Prostate gland (tissue), 2 donors: Measurements from ENCODE around the gene COPE. TPM values are rescaled to one million over a fixed set of nuclear protein-coding genes. Genes with fewer than 3 reads are reported as not detected.

Experiments used
- DNase-seq: peaks from one replicate; pipeline ENCODE4 v3.0.0-alpha.2; 2019; ENCODE audit warnings: low spot score
- H3K27ac ChIP-seq, 2 donors: fragments of 200-600 bp; sonication (generic); 2 replicates each; pipeline ENCODE4 v1.5.1; 2017 to 2019
- H3K27me3 ChIP-seq: fragments of 200-600 bp; sonication (generic); replicated peaks from 2 replicates; pipeline ENCODE4 v1.5.1; 2019; ENCODE audit not compliant: insufficient read depth
- H3K36me3 ChIP-seq, 2 donors: fragments of 200-600 bp; sonication (generic); 1 replicate in 1 of 2; 2 replicates in 1 of 2; pipeline versions ENCODE4 v1.5.1 to v1.8.1; 2017 to 2019
- H3K4me1 ChIP-seq: fragments of 200-600 bp; sonication (generic); replicated peaks from 2 replicates; pipeline ENCODE4 v1.5.1; 2019
- H3K4me3 ChIP-seq, 2 donors: fragments of 200-600 bp; sonication (generic); 2 replicates each; pipeline ENCODE4 v1.5.1; 2017 to 2019
- H3K9me3 ChIP-seq: fragments of 200-600 bp; sonication (generic); 2 replicates; pipeline ENCODE4 v1.5.1; 2017
- CTCF ChIP-seq, 4 experiments: fragments of 200-600 bp in 2 of 4; fragments of 450-650 bp in 2 of 4; sonication (generic) in 2 of 4; IDR thresholded peaks; 1 replicate in 3 of 4; 2 replicates in 1 of 4; pipeline ENCODE4 v1.5.1; 2016 to 2019; ENCODE audit warnings: antibody characterized with exemption in 4 of 4, mild to moderate bottlenecking in 2 of 4, moderate library complexity in 2 of 4
- POLR2A ChIP-seq: fragments of 450-650 bp; IDR thresholded peaks from one replicate; pipeline ENCODE4 v1.6.1; 2016; ENCODE audit warnings: antibody characterized with exemption, mild to moderate bottlenecking
- POLR2AphosphoS5 ChIP-seq: sonication (generic); formaldehyde crosslinking; IDR thresholded peaks from one replicate; pipeline ENCODE4 v1.6.1; 2017; ENCODE audit warnings: antibody characterized with exemption
- WGBS: methylation state at CpG from one replicate; pipeline ENCODE4 v1.1.5; 2018; 5-methylcytosine and 5-hydroxymethylcytosine counted together
- intact Hi-C: fragments of 100-400 bp; cut with DNase I; formaldehyde crosslinking; loops from one replicate; pipeline ENCODE4 v1.14.2; 2022
- total RNA-seq, 2 donors: library from RNA; depleted of rRNA; stranded (reverse); fragments of >200 nt; gene quantifications; one replicate each; pipeline ENCODE4 v1.1.0, GENCODE V29; 2016

COPE gene
- total RNA-seq, 2 donors from 2014 or later = 402 to 553 TPM

GRCh38 chr19:18854982-18855381 lies 64.2 kb downstream of the COPE start:
- Histone ChIP-seq H3K36me3 (peaks cover 25 to 59% of the 10 kb centered on the region in 2 donors), H3K4me3 (no peak overlapping the region), H3K9me3 (no peaks in the 10 kb centered on the region), H3K4me1 (peaks cover 12% of the 10 kb centered on the region), H3K27me3 (no peaks in the 10 kb centered on the region), H3K27ac (no peak overlapping the region)
- TF ChIP-seq POLR2AphosphoS5 = no peak
- TF ChIP-seq CTCF (IDR thresholded peaks at IDR 0.05) = no peak
- TF ChIP-seq POLR2A = no peak
- intact Hi-C loops = no loop called here
- WGBS = 94% methylated on average over 33 of the region's 33 CpGs
- DNase-seq = no peak

DNA sequence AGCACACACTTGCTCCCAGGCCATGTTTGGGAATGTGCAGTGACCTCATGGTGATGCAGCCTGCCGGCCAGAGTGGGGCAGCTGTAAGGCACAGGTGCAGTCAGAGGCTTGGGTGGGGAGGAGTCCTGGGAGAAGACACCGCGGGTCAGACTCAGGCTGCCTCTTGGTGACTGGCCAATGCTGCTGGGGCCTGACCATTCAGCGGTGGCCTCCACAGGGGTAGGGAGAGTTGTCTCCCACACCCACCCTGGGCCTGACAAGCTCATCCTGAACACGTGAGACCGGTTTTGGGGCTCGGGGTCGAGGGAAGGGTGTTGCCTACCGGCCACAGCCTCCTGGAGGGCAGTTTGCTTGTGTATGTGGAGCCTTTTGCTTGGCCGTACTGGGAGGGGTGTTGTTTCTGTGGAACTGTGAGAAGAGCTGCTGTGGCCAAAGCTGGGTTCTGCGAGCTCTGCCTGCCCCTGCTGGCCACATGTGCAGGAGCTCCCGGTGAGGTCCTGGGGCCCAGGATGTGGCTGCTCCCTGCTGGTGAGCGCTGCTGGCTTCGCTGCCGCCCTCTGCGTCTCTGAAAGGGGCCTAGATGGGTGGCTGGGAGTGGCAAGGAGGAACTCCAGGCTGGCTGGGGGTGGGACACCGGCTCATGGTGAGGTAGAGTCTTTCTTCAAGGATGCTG lies 65.3 kb downstream of the COPE start:
- 77% methylated on average over 17 of the region's 17 CpGs for WGBS
- Histone ChIP-seq H3K4me1 (peaks cover 22% of the 10 kb centered on the region), H3K9me3 (no peaks in the 10 kb centered on the region), H3K27me3 (no peaks in the 10 kb centered on the region), H3K27ac (no peak overlapping the region), H3K4me3 (no peak overlapping the region), H3K36me3 (peaks cover 25 to 54% of the 10 kb centered on the region in 2 donors)
- TF ChIP-seq POLR2AphosphoS5 (no peak), CTCF (IDR thresholded peaks at IDR 0.05) (no peak), POLR2A (no peak)
- intact Hi-C loops = no loop called here
- DNase-seq = no peak

GRCh38 chr19:18852648-18853047 lies 66.5 kb downstream of the COPE start:
- Histone ChIP-seq H3K36me3 (peaks cover 20 to 45% of the 10 kb centered on the region in 2 donors), H3K27me3 (no peaks in the 10 kb centered on the region), H3K27ac (no peak overlapping the region), H3K4me3 (no peak overlapping the region), H3K4me1 (peaks cover 33% of the 10 kb centered on the region), H3K9me3 (no peaks in the 10 kb centered on the region)
- intact Hi-C loops = no loop called here
- TF ChIP-seq CTCF (IDR thresholded peaks at IDR 0.05) (no peak), POLR2AphosphoS5 (no peak), POLR2A (no peak)
- 32% methylated on average over 12 of the region's 12 CpGs for WGBS
- no peak for DNase-seq

DNA sequence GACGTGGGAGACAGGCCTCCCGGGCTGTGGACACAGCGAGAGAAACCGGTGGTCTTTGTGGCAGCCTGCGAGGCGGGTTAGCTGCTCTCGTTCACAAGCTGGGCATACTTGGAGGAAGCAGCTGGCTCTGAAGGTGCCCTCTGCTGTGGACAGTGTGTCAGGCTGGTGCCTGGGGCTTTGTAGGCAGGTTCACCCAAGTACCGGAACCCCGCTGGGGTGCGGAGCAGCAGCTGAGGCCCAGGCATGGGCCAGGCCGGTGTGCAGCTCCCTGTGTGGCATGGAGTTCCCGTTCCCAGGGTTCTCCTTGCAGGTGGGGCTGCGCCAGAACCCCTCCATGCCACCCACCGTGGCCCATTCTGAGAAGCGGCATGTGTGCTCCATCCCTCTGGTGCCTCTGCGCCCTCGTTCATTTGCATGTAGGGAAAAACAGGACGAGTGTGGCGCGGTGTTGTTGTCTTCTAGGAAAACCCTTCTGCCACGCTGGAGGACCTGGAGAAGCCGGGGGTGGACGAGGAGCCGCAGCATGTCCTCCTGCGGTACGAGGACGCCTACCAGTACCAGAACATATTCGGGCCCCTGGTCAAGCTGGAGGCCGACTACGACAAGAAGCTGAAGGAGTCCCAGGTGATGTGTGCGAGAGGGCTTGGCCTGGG lies 67.4 kb downstream of the COPE start:
- H3K9me3 ChIP-seq = no peaks in the 10 kb centered on the region
- TF ChIP-seq CTCF (IDR thresholded peaks at IDR 0.05) (no peak), POLR2A (no peak), POLR2AphosphoS5 (no peak)
- H3K4me1 ChIP-seq = peaks cover 33% of the 10 kb centered on the region
- 89% methylated on average over 31 of the region's 31 CpGs for WGBS
- DNase-seq = no peak
- intact Hi-C loops = no loop called here
- peaks cover 18 to 36% of the 10 kb centered on the region in 2 donors for H3K36me3 ChIP-seq
- no peak overlapping the region for H3K4me3 ChIP-seq
- H3K27ac ChIP-seq = peak overlapping the region; percentile 75 to 80
- H3K27me3 ChIP-seq = no peaks in the 10 kb centered on the region
